GM23338 (cell line): Measurements from ENCODE around the gene MYO5A. TPM values are rescaled to one million over a fixed set of nuclear protein-coding genes. Genes with fewer than 3 reads are reported as not detected.

Source experiments
- ATAC-seq: fragments of 200-7000 bp; cut with Tn5 transposase; 3 replicates; pipeline ENCODE4 v1.9.1; 2020
- DNase-seq: peaks from one replicate; pipeline ENCODE4 v3.0.0-alpha.2; 2015; ENCODE audit warnings: low spot score
- H2AFZ ChIP-seq: fragments of 200-600 bp; sonication (generic); 2 replicates; pipeline ENCODE4 v1.8.0; 2016; ENCODE audit warnings: antibody characterized with exemption, mild to moderate bottlenecking, moderate library complexity
- H3F3A ChIP-seq: fragments of 200-600 bp; sonication (generic); replicated peaks from 2 replicates; pipeline ENCODE4 v1.8.0; 2017; ENCODE audit warnings: antibody characterized with exemption, mixed run types, low read depth
- H3K27ac ChIP-seq: fragments of 200-600 bp; sonication (generic); 2 replicates; pipeline ENCODE4 v1.6.1; 2016; ENCODE audit warnings: low read depth
- H3K27me3 ChIP-seq: fragments of 200-600 bp; sonication (generic); 2 replicates; pipeline ENCODE4 v1.8.0; 2016; ENCODE audit warnings: mild to moderate bottlenecking, mixed run types, moderate library complexity; ENCODE audit not compliant: insufficient read depth
- H3K36me3 ChIP-seq: fragments of 200-600 bp; sonication (generic); 2 replicates; pipeline ENCODE4 v1.8.0; 2016; ENCODE audit warnings: mild to moderate bottlenecking; ENCODE audit not compliant: insufficient read depth
- H3K4me1 ChIP-seq: fragments of 200-600 bp; sonication (generic); 2 replicates; pipeline ENCODE4 v1.8.0; 2016; ENCODE audit warnings: mild to moderate bottlenecking, moderate library complexity; ENCODE audit not compliant: insufficient read depth
- H3K4me2 ChIP-seq: fragments of 200-600 bp; sonication (generic); 2 replicates; pipeline ENCODE4 v1.7.1; 2017; ENCODE audit warnings: mixed run types
- H3K4me3 ChIP-seq: fragments of 200-600 bp; sonication (generic); 2 replicates; pipeline ENCODE4 v1.6.1; 2016; ENCODE audit warnings: mixed run types
- H3K79me2 ChIP-seq: fragments of 200-600 bp; sonication (generic); replicated peaks from 2 replicates; pipeline ENCODE4 v1.8.0; 2017; ENCODE audit warnings: mild to moderate bottlenecking; ENCODE audit not compliant: insufficient read depth
- H3K9me2 ChIP-seq: fragments of 200-600 bp; sonication (generic); 2 replicates; pipeline ENCODE4 v1.8.0; 2017; ENCODE audit not compliant: insufficient read depth
- H4K20me1 ChIP-seq: fragments of 200-600 bp; sonication (generic); replicated peaks from 2 replicates; pipeline ENCODE4 v1.8.0; 2017; ENCODE audit warnings: mild to moderate bottlenecking; ENCODE audit not compliant: insufficient read depth
- H3K27ac Mint-ChIP-seq: 2 replicates; pipeline ENCODE4 v1.8.0; 2020; ENCODE audit warnings: inconsistent platforms, mild to moderate bottlenecking, moderate library complexity, mixed read lengths
- H3K27me3 Mint-ChIP-seq: 3 replicates; pipeline ENCODE4 v1.8.0; 2022; ENCODE audit warnings: low read depth, mild to moderate bottlenecking, moderate library complexity, mixed read lengths, inconsistent platforms; ENCODE audit not compliant: insufficient read depth, poor library complexity
- H3K36me3 Mint-ChIP-seq: 3 replicates; pipeline ENCODE4 v1.8.0; 2021; ENCODE audit warnings: low read depth, mild to moderate bottlenecking, inconsistent platforms, moderate library complexity, mixed read lengths
- H3K4me1 Mint-ChIP-seq: 3 replicates; pipeline ENCODE4 v1.8.0; 2020; ENCODE audit warnings: mild to moderate bottlenecking, inconsistent platforms, mixed read lengths
- H3K4me3 Mint-ChIP-seq: 3 replicates; pipeline ENCODE4 v1.8.0; 2021; ENCODE audit warnings: moderate library complexity, mild to moderate bottlenecking, inconsistent platforms, mixed read lengths
- H3K9me3 Mint-ChIP-seq: 3 replicates; pipeline ENCODE4 v1.8.0; 2020; ENCODE audit warnings: moderate library complexity, mild to moderate bottlenecking, inconsistent platforms, mixed read lengths
- CREB1 ChIP-seq: fragments of 250-450 bp; sonication (Bioruptor Pico); IDR thresholded peaks from 2 replicates; pipeline ENCODE4 v1.5.0; 2020; ENCODE audit warnings: low read depth, mild to moderate bottlenecking, moderate library complexity
- EZH2phosphoT487 ChIP-seq: fragments of 200-600 bp; sonication (generic); IDR thresholded peaks from one replicate; pipeline ENCODE4 v1.8.1; 2018; ENCODE audit warnings: antibody characterized with exemption; ENCODE audit not compliant: unreplicated experiment
- JUNB ChIP-seq: IDR thresholded peaks from one replicate; pipeline ENCODE4 v1.6.1; 2016; ENCODE audit warnings: antibody characterized with exemption; ENCODE audit not compliant: unreplicated experiment
- NANOG ChIP-seq: IDR thresholded peaks from 2 replicates; pipeline ENCODE4 v1.6.1; 2016; ENCODE audit warnings: antibody characterized with exemption, borderline replicate concordance
- REST ChIP-seq: IDR thresholded peaks from one replicate; pipeline ENCODE4 v1.6.1; 2018; ENCODE audit warnings: antibody characterized with exemption; ENCODE audit not compliant: unreplicated experiment
- ZNF331 ChIP-seq: fragments of 250-450 bp; sonication (Bioruptor Pico); IDR thresholded peaks from 2 replicates; pipeline ENCODE4 v1.5.0; 2020; ENCODE audit warnings: low read depth, mild to moderate bottlenecking, moderate library complexity
- polyA plus RNA-seq: library from polyadenylated mRNA; unstranded; fragments of >200 nt; fragmentation: Nextera tagmentation; extraction: Ambion mirVana; gene quantifications from 2 replicates; pipeline ENCODE4 v1.2.1, GENCODE V29; 2016
- total RNA-seq: library from RNA; depleted of rRNA; stranded (reverse); fragments of >200 nt; shearing (Covaris generic); gene quantifications from 2 replicates; pipeline ENCODE4 v1.2.3, GENCODE V29; 2014
- TF ChIP-seq, protein P1 (sequence below): IDR thresholded peaks from 2 replicates; pipeline ENCODE4 v1.6.1; 2016; ENCODE audit warnings: antibody characterized with exemption
- TF ChIP-seq, protein P2 (sequence below), 2 experiments: fragments of 200-600 bp in 1 of 2; sonication (generic) in 1 of 2; conservative IDR thresholded peaks; 2 replicates each; pipeline versions ENCODE4 v1.5.1 to v1.6.1; 2016 to 2017; ENCODE audit warnings: antibody characterized with exemption in 2 of 2, low read depth in 2 of 2, mild to moderate bottlenecking in 2 of 2, moderate library complexity in 1 of 2

Gene MYO5A
- total and polyA plus RNA-seq, 2 experiments from 2014 or later = 5.7 to 31.8 TPM

- peaks cover 8% of the 10 kb centered on the region for H3K79me2 ChIP-seq
- H3K27ac ChIP-seq = no peak overlapping the region
- H3K4me1 Mint-ChIP-seq = no peaks in the 10 kb centered on the region
Measured at GRCh38 chr15:52496776-52497470, 31.8 kb downstream of the MYO5A start.

More at GRCh38 chr15:52496776-52497470, 31.8 kb downstream of the MYO5A start:
- Histone ChIP-seq H3F3A (no peaks in the 10 kb centered on the region), H3K4me2 (no peak overlapping the region), H3K4me3 (no peak overlapping the region), H2AFZ (no peak overlapping the region), H3K4me1 (no peaks in the 10 kb centered on the region), H3K9me2 (no peaks in the 10 kb centered on the region), H3K27me3 (no peaks in the 10 kb centered on the region), H4K20me1 (no peaks in the 10 kb centered on the region), H3K36me3 (no peaks in the 10 kb centered on the region)
- no peak for ATAC-seq
- no peak for DNase-seq
- Mint-ChIP-seq H3K27ac (no peak overlapping the region), H3K4me3 (no peak overlapping the region), H3K27me3 (peaks cover 2% of the 10 kb centered on the region), H3K9me3 (no peaks in the 10 kb centered on the region), H3K36me3 (no peaks in the 10 kb centered on the region)
- TF ChIP-seq JUNB = no peak
- TF ChIP-seq CREB1 (CRISPR knock-in tag) = no peak
- no peak for TF ChIP-seq EZH2phosphoT487
- TF ChIP-seq, protein P1, sequence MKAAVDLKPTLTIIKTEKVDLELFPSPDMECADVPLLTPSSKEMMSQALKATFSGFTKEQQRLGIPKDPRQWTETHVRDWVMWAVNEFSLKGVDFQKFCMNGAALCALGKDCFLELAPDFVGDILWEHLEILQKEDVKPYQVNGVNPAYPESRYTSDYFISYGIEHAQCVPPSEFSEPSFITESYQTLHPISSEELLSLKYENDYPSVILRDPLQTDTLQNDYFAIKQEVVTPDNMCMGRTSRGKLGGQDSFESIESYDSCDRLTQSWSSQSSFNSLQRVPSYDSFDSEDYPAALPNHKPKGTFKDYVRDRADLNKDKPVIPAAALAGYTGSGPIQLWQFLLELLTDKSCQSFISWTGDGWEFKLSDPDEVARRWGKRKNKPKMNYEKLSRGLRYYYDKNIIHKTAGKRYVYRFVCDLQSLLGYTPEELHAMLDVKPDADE = no peak
- no peak for TF ChIP-seq NANOG
- no peak for TF ChIP-seq REST
- TF ChIP-seq ZNF331 (CRISPR knock-in tag) = no peak
- TF ChIP-seq, protein P2, sequence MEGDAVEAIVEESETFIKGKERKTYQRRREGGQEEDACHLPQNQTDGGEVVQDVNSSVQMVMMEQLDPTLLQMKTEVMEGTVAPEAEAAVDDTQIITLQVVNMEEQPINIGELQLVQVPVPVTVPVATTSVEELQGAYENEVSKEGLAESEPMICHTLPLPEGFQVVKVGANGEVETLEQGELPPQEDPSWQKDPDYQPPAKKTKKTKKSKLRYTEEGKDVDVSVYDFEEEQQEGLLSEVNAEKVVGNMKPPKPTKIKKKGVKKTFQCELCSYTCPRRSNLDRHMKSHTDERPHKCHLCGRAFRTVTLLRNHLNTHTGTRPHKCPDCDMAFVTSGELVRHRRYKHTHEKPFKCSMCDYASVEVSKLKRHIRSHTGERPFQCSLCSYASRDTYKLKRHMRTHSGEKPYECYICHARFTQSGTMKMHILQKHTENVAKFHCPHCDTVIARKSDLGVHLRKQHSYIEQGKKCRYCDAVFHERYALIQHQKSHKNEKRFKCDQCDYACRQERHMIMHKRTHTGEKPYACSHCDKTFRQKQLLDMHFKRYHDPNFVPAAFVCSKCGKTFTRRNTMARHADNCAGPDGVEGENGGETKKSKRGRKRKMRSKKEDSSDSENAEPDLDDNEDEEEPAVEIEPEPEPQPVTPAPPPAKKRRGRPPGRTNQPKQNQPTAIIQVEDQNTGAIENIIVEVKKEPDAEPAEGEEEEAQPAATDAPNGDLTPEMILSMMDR (conservative IDR thresholded peaks at IDR 0.05; ENCODE audit: low read depth in 2 of 2) = no peak
